ENCODE results near the gene UCHL1. TPM values are rescaled to one million over a fixed set of nuclear protein-coding genes. Genes with fewer than 3 reads are reported as not detected.
A peak's percentile ranks its signal among the peaks of the same experiment; 100 is the strongest.

UCHL1 gene
- total RNA-seq, 1 experiment from 2014 or later = 0.54 TPM

DNA sequence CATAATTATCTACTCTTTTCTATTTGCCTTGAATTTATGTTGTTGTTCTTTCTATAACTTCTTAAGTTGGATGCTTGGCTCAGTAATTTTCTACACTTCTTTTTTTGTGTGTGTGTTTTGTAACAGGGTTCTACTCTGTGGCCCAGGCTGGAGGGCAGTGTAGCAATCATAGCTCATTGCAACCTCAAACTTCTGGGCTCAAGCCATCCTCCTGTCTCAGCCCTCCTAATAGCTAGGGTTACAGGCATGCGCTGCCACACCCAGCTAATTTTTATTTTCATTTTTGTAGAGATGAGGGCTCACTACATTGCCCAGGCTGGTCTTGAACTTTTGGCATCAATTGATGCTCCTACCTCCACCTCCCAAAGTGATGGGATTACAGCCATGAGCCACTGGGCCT, 20.7 kb upstream of the UCHL1 start:
- Histone ChIP-seq H3K79me2 (ENCODE audit: insufficient read depth, low read length) (no peaks in the 10 kb centered on the region), H3K4me2 (ENCODE audit: low read length) (no peak overlapping the region), H3K4me1 (ENCODE audit: control insufficient read depth in 1 of 2, insufficient read depth in 2 of 2, low read length in 2 of 2) (no peaks in the 10 kb centered on the region), H2AFZ (ENCODE audit: low read depth, low read length, poor library complexity, severe bottlenecking) (peak overlapping the region; percentile 91), H3K36me3 (ENCODE audit: control insufficient read depth in 1 of 2, insufficient read depth in 2 of 2, low read length in 2 of 2) (no peaks in the 10 kb centered on the region), H3K9ac (ENCODE audit: low read length) (no peak overlapping the region), H3K9me3 (ENCODE audit: control insufficient read depth in 1 of 2, insufficient read depth in 1 of 2, low read depth in 1 of 2, low read length in 2 of 2) (no peaks in the 10 kb centered on the region), H3K9me2 (ENCODE audit: insufficient read depth) (no peaks in the 10 kb centered on the region), H4K20me1 (ENCODE audit: insufficient read depth) (no peaks in the 10 kb centered on the region), H3K27me3 (ENCODE audit: insufficient read depth, low read length) (no peaks in the 10 kb centered on the region), H3K27ac (ENCODE audit: low read depth, low read length) (no peak overlapping the region), H3K4me3 (replicated peaks in 1 of 2; ENCODE audit: low read depth in 1 of 2, low read length in 2 of 2) (no peak overlapping the region)
- no TSS peak for BruUV-seq (replicated peaks)
- ATAC-seq = no peak
- RAD21 ChIA-PET (ENCODE audit: low non-redundant PET in 1 of 2, low total read pairs in 2 of 2, uncharacterized antibody in 2 of 2, unreplicated experiment in 2 of 2) = no interaction called here
- intact Hi-C loops (cut with micrococcal nuclease) = no loop called here
- TF ChIP-seq CEBPB (IDR thresholded peaks at IDR 0.05; ENCODE audit: low read depth) (no peak), SP1 (IDR thresholded peaks at IDR 0.05; ENCODE audit: low read depth) (no peak), EZH2phosphoT487 (IDR thresholded peaks at IDR 0.05; ENCODE audit: borderline replicate concordance) (no peak), EGR1 (IDR thresholded peaks at IDR 0.05; ENCODE audit: low read depth) (no peak), CBX3 (IDR thresholded peaks at IDR 0.05; ENCODE audit: low read depth) (no peak), JUND (IDR thresholded peaks at IDR 0.05) (no peak), SRF (IDR thresholded peaks at IDR 0.05; ENCODE audit: low read depth) (no peak), ZFX (IDR thresholded peaks at IDR 0.05) (no peak), FOSL1 (IDR thresholded peaks at IDR 0.05; ENCODE audit: low read depth) (no peak), SIN3A (IDR thresholded peaks at IDR 0.05; ENCODE audit: low read depth) (no peak), RAD21 (IDR thresholded peaks at IDR 0.05; ENCODE audit: low read depth) (no peak)
- TF ChIP-seq, protein P1, sequence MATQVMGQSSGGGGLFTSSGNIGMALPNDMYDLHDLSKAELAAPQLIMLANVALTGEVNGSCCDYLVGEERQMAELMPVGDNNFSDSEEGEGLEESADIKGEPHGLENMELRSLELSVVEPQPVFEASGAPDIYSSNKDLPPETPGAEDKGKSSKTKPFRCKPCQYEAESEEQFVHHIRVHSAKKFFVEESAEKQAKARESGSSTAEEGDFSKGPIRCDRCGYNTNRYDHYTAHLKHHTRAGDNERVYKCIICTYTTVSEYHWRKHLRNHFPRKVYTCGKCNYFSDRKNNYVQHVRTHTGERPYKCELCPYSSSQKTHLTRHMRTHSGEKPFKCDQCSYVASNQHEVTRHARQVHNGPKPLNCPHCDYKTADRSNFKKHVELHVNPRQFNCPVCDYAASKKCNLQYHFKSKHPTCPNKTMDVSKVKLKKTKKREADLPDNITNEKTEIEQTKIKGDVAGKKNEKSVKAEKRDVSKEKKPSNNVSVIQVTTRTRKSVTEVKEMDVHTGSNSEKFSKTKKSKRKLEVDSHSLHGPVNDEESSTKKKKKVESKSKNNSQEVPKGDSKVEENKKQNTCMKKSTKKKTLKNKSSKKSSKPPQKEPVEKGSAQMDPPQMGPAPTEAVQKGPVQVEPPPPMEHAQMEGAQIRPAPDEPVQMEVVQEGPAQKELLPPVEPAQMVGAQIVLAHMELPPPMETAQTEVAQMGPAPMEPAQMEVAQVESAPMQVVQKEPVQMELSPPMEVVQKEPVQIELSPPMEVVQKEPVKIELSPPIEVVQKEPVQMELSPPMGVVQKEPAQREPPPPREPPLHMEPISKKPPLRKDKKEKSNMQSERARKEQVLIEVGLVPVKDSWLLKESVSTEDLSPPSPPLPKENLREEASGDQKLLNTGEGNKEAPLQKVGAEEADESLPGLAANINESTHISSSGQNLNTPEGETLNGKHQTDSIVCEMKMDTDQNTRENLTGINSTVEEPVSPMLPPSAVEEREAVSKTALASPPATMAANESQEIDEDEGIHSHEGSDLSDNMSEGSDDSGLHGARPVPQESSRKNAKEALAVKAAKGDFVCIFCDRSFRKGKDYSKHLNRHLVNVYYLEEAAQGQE (IDR thresholded peaks at IDR 0.05; ENCODE audit: low read depth) = no peak
- POLR2A ChIA-PET = no interaction called here
- CTCF ChIA-PET = no interaction called here
- DNase-seq (ENCODE audit: low read depth, low spot score) = no peak
